Cortex of kidney (tissue), 1 donor: ENCODE data around the gene CBL.

ENCODE experiments used
- DNase-seq: peaks from one replicate; lab custom pipeline; 2025; lab: John Stamatoyannopoulos, UW

CBL gene

GRCh38 chr11:119314726-119315125 lies 108.6 kb downstream of the CBL start:
- no peak for DNase-seq

GRCh38 chr11:119315131-119316015 lies 109.2 kb downstream of the CBL start:
- DNase-seq = no peak

GRCh38 chr11:119316016-119316728 lies 110.0 kb downstream of the CBL start:
- DNase-seq = no peak

GRCh38 chr11:119316729-119317591 lies 110.8 kb downstream of the CBL start, which contains the start of gene MCAM:
Gene MCAM (minus strand): TSS chr11:119317130. CDS start chr11:119317101, 29 bp downstream.
- no peak for DNase-seq

- no peak for DNase-seq
These were observed 111.6 kb downstream of the CBL start for GRCh38 chr11:119317592-119318239.

GRCh38 chr11:119318240-119319135 lies 112.3 kb downstream of the CBL start:
- DNase-seq = no peak

GRCh38 chr11:119319136-119319699 lies 113.1 kb downstream of the CBL start:
- no peak for DNase-seq

- DNase-seq = no peak
These were observed 113.6 kb downstream of the CBL start for GRCh38 chr11:119319700-119320239.

GRCh38 chr11:119320240-119320775 lies 114.2 kb downstream of the CBL start:
- DNase-seq = no peak

- DNase-seq = no peak
These were observed 114.8 kb downstream of the CBL start for GRCh38 chr11:119320776-119321524.

GRCh38 chr11:119322360-119322739 lies 116.2 kb downstream of the CBL start:
- no peak for DNase-seq

GRCh38 chr11:119322921-119323531 lies 116.9 kb downstream of the CBL start:
- DNase-seq = no peak

- DNase-seq = no peak
These were observed 117.4 kb downstream of the CBL start for GRCh38 chr11:119323532-119324033.

GRCh38 chr11:119324189-119324588 lies 118.0 kb downstream of the CBL start:
- no peak for DNase-seq

GRCh38 chr11:119329320-119329719 lies 123.2 kb downstream of the CBL start:
- no peak for DNase-seq

- no peak for DNase-seq
These were observed 124.1 kb downstream of the CBL start for GRCh38 chr11:119330237-119330636.

GRCh38 chr11:119332111-119332765 lies 126.1 kb downstream of the CBL start:
- no peak for DNase-seq
